Dendritic cell treated with granulocyte-macrophage colony-stimulating factor and Interleukin-4, amounts not matched to agents 40 ng/mL and 50 ng/mL, for 4 days (primary cell): ENCODE measurements around the gene ATP2B2.

Experiments
- H3K27ac Mint-ChIP-seq: one replicate; pipeline ENCODE4 v1.8.0; 2022; ENCODE audit warnings: mild to moderate bottlenecking, mixed read lengths
- H3K27me3 Mint-ChIP-seq: one replicate; pipeline ENCODE4 v1.8.0; 2022; ENCODE audit warnings: mild to moderate bottlenecking, mixed read lengths
- H3K36me3 Mint-ChIP-seq: one replicate; pipeline ENCODE4 v1.8.0; 2022; ENCODE audit warnings: low read depth, mixed read lengths
- H3K4me1 Mint-ChIP-seq: one replicate; pipeline ENCODE4 v1.8.0; 2022; ENCODE audit warnings: low read depth, mixed read lengths
- H3K4me3 Mint-ChIP-seq: one replicate; pipeline ENCODE4 v1.8.0; 2022; ENCODE audit warnings: mild to moderate bottlenecking, moderate library complexity, mixed read lengths
- H3K9me3 Mint-ChIP-seq: one replicate; pipeline ENCODE4 v1.8.0; 2022; ENCODE audit warnings: mixed read lengths
- intact Hi-C: fragments of 100-400 bp; cut with micrococcal nuclease; formaldehyde crosslinking; loops from one replicate; pipeline ENCODE4 v1.15.0; 2022

Gene ATP2B2

DNA sequence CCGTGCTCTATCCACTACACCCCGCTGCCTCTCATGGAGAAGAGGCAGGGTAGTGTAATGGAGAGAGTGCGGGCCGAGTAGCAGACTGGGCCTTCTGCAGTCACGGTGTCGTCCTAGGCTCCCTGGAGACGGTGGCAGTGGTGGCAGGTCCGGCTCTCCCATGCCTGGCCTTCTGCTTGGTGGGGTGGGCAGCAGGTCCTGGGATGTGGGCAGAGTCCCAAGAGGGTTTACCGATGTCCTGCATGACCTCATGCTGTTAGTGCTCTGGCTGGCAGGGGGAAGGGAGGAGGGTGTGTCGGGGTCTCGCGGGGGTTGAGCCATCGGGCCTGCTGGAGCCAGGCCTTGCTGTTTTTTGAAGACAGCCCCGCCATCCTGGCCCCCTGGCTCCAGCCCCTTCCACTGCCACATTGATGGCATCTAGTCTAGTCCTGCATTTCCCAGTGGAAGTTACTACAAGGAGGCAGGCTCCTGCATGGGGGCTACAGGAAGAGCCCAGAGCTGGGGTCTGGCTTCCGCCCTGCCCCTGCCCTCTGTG is 110.8 kb downstream of the ATP2B2 start:
- no peaks in the 10 kb centered on the region for H3K9me3 Mint-ChIP-seq
- H3K4me3 Mint-ChIP-seq: no peak overlapping the region
- peaks cover 9% of the 10 kb centered on the region for H3K27me3 Mint-ChIP-seq
- intact Hi-C loops: no loop called here
- H3K27ac Mint-ChIP-seq: no peak overlapping the region
- H3K4me1 Mint-ChIP-seq: peaks cover 17% of the 10 kb centered on the region
- no peaks in the 10 kb centered on the region for H3K36me3 Mint-ChIP-seq

DNA sequence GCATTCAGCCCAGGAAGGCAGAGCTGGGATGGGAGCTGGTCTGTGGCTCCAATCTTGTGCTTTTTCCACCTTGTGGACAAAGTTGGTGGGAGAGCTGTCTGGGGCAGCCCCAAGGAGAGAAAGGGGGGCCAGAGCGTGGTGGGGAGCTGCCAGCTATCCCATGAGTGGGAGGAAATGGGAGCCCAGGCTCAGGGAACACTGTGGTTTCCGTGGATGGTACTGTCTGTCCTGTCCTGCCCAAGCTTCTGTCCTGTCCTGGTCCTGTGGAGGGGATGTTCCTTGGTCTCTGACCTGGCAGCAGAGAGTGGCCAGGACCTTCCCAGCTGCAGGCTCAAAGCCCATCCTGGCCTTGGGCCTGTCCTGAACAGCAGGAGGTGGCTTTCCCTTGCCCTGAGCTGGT is 111.9 kb downstream of the ATP2B2 start:
- Mint-ChIP-seq H3K36me3 (no peaks in the 10 kb centered on the region), H3K27me3 (peaks cover 9% of the 10 kb centered on the region), H3K27ac (peak overlapping the region; percentile 9), H3K4me1 (peaks cover 26% of the 10 kb centered on the region), H3K9me3 (no peaks in the 10 kb centered on the region), H3K4me3 (no peak overlapping the region)
- intact Hi-C loops: no loop called here

DNA sequence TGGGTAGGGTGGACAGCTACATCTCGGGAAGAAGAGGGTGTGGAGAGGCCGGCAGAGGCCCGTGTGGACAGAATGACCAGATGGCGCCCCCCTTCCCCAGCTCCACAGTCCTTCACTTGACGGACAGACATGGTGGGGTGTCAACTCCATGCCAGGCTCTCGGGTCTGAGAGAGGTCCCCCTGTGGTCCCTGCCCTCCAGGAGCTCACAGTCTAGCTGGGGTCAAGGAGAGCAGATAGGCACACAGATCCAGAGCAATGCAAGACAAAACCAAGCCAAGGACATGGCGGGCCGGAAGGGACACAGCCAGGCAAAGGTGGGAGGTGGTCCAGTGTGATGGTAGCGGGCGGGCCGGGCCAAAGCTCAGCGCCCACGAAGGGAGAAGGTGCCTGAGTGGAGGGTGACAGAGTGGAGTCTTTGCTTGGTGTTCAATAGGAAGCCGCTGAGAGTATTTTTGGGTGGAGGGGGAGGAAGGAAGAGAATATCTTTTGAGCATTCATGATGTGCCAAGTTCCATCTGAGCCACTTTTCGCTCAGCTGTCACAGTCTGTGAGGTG is 112.4 kb downstream of the ATP2B2 start:
- peaks cover 26% of the 10 kb centered on the region for H3K4me1 Mint-ChIP-seq
- no peak overlapping the region for H3K4me3 Mint-ChIP-seq
- peak overlapping the region; percentile 9 for H3K27ac Mint-ChIP-seq

DNA sequence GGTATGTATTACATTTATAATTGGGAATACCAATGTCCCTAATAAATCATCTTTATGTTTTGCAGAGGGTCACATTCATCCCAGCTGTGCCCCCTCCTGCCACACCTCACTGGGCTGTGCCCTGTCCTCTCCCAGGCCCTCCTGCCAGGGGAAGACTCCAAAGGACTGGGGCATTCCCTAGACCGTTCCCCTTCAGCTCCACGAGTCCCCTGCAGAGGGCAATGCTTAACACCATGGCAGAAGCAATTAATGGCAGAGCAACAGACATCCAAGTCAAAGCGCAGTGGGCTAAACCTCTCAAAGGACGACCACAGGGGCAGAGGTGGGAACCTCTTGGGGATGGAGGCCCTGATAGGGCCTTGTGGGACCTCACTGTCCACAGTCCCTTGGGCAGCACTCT is 113.1 kb downstream of the ATP2B2 start:
- H3K4me1 Mint-ChIP-seq: peaks cover 26% of the 10 kb centered on the region
- intact Hi-C loops: no loop called here
- H3K9me3 Mint-ChIP-seq: peaks cover 10% of the 10 kb centered on the region
- H3K4me3 Mint-ChIP-seq: no peak overlapping the region
- H3K27me3 Mint-ChIP-seq: peaks cover 5% of the 10 kb centered on the region
- H3K36me3 Mint-ChIP-seq: no peaks in the 10 kb centered on the region
- H3K27ac Mint-ChIP-seq: peak overlapping the region; percentile 77

More for the DNA sequence above, 112.4 kb downstream of the ATP2B2 start:
- intact Hi-C loops: no loop called here
- Mint-ChIP-seq H3K9me3 (peaks cover 3% of the 10 kb centered on the region), H3K27me3 (peaks cover 9% of the 10 kb centered on the region), H3K36me3 (no peaks in the 10 kb centered on the region)

DNA sequence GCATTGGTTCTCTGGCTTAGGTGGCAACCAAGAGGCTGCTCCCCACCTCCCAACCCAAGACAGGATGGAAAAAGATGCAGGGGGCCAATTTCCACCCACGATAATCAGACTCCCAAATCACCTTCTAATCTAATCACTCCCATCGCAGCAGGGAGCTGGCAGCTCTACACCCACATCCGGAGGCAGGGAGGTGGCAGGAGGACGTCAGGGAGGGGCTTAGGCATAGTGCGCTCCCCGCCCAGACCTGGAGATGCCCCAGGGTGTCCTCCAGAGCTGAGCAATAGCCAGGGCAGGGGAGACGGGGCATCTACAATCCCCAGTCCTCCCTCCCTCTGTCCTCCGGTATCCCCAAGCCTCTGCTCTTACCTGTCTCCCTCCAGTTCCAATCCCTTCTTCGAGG is 114.0 kb downstream of the ATP2B2 start:
- Mint-ChIP-seq H3K27me3 (peaks cover under 1% of the 10 kb centered on the region), H3K27ac (peak overlapping the region; percentile 77), H3K4me1 (peaks cover 26% of the 10 kb centered on the region), H3K36me3 (no peaks in the 10 kb centered on the region), H3K9me3 (peaks cover 10% of the 10 kb centered on the region), H3K4me3 (no peak overlapping the region)
- intact Hi-C loops: no loop called here

DNA sequence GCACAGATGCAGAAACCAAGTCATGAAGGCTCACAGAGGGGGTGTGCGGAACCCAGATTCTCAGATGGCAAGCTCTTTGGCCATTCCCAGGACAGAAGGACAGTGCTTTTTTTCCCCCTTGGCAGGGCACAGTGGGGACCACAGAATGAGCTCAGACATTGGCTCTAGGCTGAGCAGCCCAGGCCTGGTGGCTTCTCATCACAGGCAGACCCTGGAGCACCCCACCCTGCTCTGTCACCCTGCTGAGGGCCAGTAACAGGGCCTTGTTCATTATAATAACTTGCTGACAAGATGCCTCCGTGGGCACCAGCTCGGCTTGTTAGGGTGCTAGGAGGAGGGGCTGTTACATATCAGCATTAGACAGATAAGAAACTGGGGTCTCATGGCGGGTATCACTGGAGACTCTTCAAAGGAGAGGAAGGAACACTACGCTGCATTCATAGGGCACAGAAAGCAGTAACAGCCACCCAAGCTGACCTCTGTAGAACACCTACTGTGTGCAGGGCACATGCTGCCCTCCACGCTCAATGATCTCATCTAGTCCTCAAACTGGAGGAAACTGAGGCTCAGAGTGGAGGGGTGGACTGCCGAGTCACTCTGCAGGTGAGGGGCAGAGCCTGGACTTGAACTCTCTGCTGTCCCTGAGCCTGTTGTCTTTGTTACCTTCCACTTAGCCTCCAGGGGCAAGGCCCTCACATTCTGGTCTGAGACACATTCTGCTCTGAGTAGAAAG is 114.6 kb downstream of the ATP2B2 start:
- intact Hi-C loops: no loop called here
- Mint-ChIP-seq H3K4me3 (no peak overlapping the region), H3K27ac (peak overlapping the region; percentile 77), H3K27me3 (no peaks in the 10 kb centered on the region), H3K9me3 (peaks cover 10% of the 10 kb centered on the region), H3K4me1 (peaks cover 26% of the 10 kb centered on the region), H3K36me3 (no peaks in the 10 kb centered on the region)

DNA sequence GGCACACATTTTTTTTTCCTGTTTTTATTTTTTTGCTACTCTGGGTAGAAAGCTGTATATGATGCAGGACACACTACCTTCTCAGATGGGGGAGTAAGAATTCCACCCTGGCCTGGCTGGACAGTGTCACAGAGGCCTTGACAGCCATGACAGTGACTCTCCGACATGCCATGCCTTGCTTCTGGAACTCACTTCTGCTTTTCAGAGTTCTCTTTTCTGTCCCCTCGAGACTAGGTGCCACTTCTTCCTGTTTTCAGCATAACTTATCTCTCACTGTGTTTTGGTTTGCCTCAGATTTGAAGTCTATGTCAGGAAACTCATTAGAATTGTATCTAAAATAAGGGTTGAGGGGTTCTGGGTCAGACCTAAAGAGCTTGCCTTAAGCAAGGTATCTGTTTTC is 115.4 kb downstream of the ATP2B2 start:
- H3K27me3 Mint-ChIP-seq: peaks cover 4% of the 10 kb centered on the region
- no peak overlapping the region for H3K4me3 Mint-ChIP-seq
- intact Hi-C loops: loop anchor here (2.0 kb wide), 1 partner anchor 19 kb away; no protein-coding TSS in a partner anchor
- H3K4me1 Mint-ChIP-seq: peaks cover 26% of the 10 kb centered on the region
- peaks cover 10% of the 10 kb centered on the region for H3K9me3 Mint-ChIP-seq
- peak overlapping the region; percentile 77 for H3K27ac Mint-ChIP-seq
- no peaks in the 10 kb centered on the region for H3K36me3 Mint-ChIP-seq

DNA sequence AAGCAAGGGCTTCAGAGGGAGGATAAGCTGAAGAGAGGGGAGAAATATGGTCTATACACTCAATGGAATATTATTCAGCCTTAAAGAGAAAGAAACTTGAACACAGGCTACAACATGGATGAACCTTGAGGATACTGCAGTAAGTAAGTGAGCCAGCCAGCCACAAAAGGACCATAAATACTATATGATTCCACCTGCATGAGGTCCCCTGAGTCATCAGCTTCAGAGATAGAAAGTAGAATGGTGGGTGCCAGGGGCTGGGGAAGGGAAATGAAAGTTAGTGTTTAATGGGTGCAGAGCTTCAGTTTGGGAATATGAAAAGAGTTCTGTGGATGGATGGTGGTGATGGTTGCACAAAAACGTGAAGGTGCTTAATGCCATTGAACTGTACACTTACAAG is 116.0 kb downstream of the ATP2B2 start:
- intact Hi-C loops: loop anchor here (2.0 kb wide), 1 partner anchor 19 kb away; no protein-coding TSS in a partner anchor
- peaks cover 26% of the 10 kb centered on the region for H3K4me1 Mint-ChIP-seq
- peaks cover 10% of the 10 kb centered on the region for H3K9me3 Mint-ChIP-seq
- no peaks in the 10 kb centered on the region for H3K36me3 Mint-ChIP-seq
- H3K27me3 Mint-ChIP-seq: peaks cover 4% of the 10 kb centered on the region
- H3K27ac Mint-ChIP-seq: peak overlapping the region; percentile 77
- no peak overlapping the region for H3K4me3 Mint-ChIP-seq

DNA sequence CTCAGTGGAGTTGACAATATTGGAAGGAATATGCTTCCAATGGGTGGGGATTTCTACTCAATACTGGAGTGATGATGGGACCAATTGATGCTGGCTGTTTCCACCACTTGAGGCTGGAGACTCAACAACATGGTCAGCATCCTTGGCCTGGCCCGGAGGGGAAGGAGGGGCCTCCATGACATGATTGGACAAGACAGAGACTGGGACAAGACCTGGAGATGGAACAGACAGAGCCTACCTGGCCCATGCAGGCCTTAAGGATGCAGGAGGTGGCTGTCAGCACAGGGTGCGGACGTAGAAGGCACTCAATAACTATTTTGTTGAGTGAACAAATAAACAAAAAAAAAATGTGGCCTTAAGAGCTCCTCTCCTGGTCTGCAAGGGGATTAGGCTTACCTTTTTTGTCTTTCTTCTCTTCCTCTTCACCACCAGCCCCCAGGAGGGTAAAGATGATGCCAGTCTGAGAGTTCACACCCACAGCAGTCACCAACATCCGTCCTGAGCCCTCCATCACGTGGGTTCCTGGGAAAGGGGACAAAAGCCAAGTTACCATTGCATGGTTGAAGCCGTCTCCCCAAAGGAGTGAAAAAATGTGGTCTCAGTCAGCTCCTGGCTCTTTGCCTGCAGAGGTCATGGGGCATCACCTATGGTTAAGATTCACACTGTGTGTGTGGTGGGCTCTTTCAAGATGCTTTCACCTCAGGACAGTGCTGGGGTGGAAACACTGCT is 117.3 kb downstream of the ATP2B2 start:
- peaks cover 8% of the 10 kb centered on the region for H3K27me3 Mint-ChIP-seq
- H3K4me1 Mint-ChIP-seq: peaks cover 31% of the 10 kb centered on the region
- H3K9me3 Mint-ChIP-seq: peaks cover 10% of the 10 kb centered on the region
- no peak overlapping the region for H3K27ac Mint-ChIP-seq
- H3K4me3 Mint-ChIP-seq: no peak overlapping the region
- intact Hi-C loops: loop anchor here (2.0 kb wide), 1 partner anchor 17 kb away; no protein-coding TSS in a partner anchor
- no peaks in the 10 kb centered on the region for H3K36me3 Mint-ChIP-seq

DNA sequence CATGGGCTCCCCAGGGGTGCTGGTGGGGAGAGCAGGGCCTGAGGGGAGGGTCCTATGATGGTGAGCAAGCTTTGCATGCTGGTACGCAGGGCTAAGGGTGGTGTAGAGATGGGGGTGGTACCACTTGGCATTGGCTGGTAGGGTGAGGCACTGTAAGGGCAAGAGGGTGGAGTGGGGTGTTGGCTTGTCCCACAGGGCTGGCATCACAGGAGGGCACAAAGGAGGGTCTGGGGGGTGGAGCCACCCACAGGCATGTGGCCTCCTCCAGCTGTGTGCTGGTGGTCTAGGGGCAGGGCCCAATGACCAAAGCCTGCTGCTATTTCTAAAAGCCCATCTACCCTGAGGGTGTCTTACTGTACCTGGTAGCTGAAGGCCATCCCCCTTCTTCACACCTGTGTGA is 119.3 kb downstream of the ATP2B2 start:
- Mint-ChIP-seq H3K9me3 (peaks cover 10% of the 10 kb centered on the region), H3K36me3 (no peaks in the 10 kb centered on the region), H3K27ac (no peak overlapping the region), H3K4me3 (no peak overlapping the region), H3K27me3 (peaks cover 11% of the 10 kb centered on the region), H3K4me1 (peaks cover 29% of the 10 kb centered on the region)
- intact Hi-C loops: no loop called here

DNA sequence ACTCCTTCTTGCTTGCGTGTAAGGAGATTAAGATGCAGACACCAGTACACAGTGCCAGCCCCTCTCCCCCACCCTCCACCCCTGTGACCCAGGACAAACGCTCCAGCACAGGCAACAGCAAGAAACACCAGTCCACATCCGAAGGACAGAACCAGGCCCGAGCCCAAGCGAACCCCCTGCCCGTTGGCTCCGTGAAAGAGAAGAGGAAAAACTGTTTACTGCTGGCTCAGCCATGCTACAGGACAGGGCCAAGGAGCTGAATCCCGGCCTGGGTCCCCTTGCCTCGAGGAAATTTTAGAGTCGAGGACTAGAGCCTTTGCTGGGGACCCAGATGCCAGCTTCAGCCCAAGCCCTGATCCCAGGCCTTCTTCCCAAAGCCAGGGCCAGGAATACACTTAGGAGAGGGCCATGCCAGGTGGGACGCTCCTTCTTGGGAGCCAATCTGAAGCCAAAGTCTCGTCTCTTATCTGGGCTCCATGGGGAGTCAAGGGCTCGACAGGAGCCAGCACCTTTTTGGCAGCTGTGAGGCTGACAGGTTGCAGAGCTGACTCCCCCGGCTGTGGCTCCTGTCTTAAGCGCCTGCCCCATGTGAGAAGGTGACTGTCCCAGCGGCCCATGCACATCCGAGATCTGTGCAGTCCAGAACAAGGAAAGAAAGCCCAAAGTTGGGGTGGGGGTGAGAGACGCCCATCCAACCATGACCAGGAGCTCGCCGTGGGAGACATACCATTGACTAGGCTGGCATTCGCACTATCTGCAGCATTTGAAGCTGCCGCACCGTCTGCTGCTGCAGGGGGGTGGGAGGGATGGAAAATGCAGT is 120.6 kb downstream of the ATP2B2 start:
- intact Hi-C loops: no loop called here

DNA sequence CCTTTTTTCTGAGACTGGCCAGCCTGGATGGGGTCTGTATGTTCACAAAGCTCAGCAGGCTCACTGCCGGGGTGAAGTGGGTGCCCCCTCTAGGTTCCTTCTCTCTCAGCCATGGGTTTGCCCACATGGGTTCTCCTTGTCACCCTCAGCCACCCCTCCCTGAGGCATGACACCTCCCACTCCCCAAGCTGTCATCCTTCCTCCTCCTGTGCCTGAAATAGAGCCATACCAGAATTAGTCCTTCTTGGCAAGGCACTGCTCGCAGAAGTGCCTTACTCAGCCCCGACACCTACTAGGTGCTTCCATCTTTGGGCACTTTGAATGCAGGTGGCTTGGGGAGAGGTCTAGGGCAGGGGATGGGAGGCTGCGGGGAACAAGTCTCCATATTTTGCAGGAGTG is 121.5 kb downstream of the ATP2B2 start:
- Mint-ChIP-seq H3K4me3 (no peak overlapping the region), H3K27ac (no peak overlapping the region), H3K4me1 (peaks cover 7% of the 10 kb centered on the region), H3K27me3 (peaks cover 14% of the 10 kb centered on the region), H3K9me3 (peaks cover 10% of the 10 kb centered on the region), H3K36me3 (no peaks in the 10 kb centered on the region)
- intact Hi-C loops: no loop called here

More for the DNA sequence above, 120.6 kb downstream of the ATP2B2 start:
- H3K4me3 Mint-ChIP-seq: no peak overlapping the region
- peaks cover 16% of the 10 kb centered on the region for H3K4me1 Mint-ChIP-seq
- H3K9me3 Mint-ChIP-seq: peaks cover 10% of the 10 kb centered on the region
- H3K27me3 Mint-ChIP-seq: peaks cover 11% of the 10 kb centered on the region
- H3K27ac Mint-ChIP-seq: no peak overlapping the region
- no peaks in the 10 kb centered on the region for H3K36me3 Mint-ChIP-seq
